ENCODE results near the gene CISH. TPM values are rescaled to one million over a fixed set of nuclear protein-coding genes. Genes with fewer than 3 reads are reported as not detected.

CISH gene
- total RNA-seq, 1 experiment from 2014 or later = 1.7 TPM

- 0 out of 2 replicates have a peak, but pooled peaks cover 3% of the 10 kb centered on the region for H3K4me1 ChIP-seq (ENCODE audit: insufficient read depth, low read length)
- no peak for TF ChIP-seq CTCF (conservative IDR thresholded peaks at IDR 0.05)
- DNase-seq = peak; percentile 97
- H3K79me2 ChIP-seq (ENCODE audit: insufficient read depth, low read length) = no peaks in the 10 kb centered on the region
- H2AK5ac ChIP-seq (ENCODE audit: insufficient read length, low read length) = no peak overlapping the region
- H3K27ac ChIP-seq (ENCODE audit: insufficient read length, low read depth, low read length) = no peak overlapping the region
- no peak overlapping the region for H2BK15ac ChIP-seq (ENCODE audit: low read depth, low read length)
- H2BK12ac ChIP-seq (ENCODE audit: insufficient read length, low read depth, low read length) = no peak overlapping the region
- H3K79me1 ChIP-seq (ENCODE audit: insufficient read depth, low read depth, low read length, poor library complexity, severe bottlenecking) = no peaks in the 10 kb centered on the region
- no peaks in the 10 kb centered on the region for H3K9me3 ChIP-seq (ENCODE audit: control insufficient read depth, low read depth, low read length)
- H2BK5ac ChIP-seq (ENCODE audit: insufficient read length, low read length) = no peak overlapping the region
- no peak overlapping the region for H3K23ac ChIP-seq (ENCODE audit: insufficient read length, low read depth, low read length)
- H4K5ac ChIP-seq (ENCODE audit: insufficient read length, low read depth, low read length) = no peak overlapping the region
- no peak overlapping the region for H3K14ac ChIP-seq (ENCODE audit: insufficient read depth, low read length)
- Mint-ChIP-seq H3K4me3 (peak overlapping the region; percentile 81 to 82), H3K27ac (peak overlapping the region in 2 of 3 experiments; percentile 40 to 81; a peak in 3 of 7 replicates), H3K4me1 (peaks cover 22% of the 10 kb centered on the region in 2 experiments), H3K36me3 (ENCODE audit: insufficient read depth in 1 of 3, low read depth in 3 of 3) (peaks cover 0 to 10% (median 6%) of the 10 kb centered on the region in 3 experiments; a peak in 4 of 7 replicates), H3K9me3 (no peaks in the 10 kb centered on the region), H3K27me3 (ENCODE audit: low read depth) (peaks cover 30% of the 10 kb centered on the region)
- no peaks in the 10 kb centered on the region for H4K20me1 ChIP-seq (ENCODE audit: control insufficient read depth, insufficient read depth, insufficient read length)
- H4K91ac ChIP-seq (ENCODE audit: insufficient read length, low read depth, low read length) = no peak overlapping the region
- H3T11ph ChIP-seq (ENCODE audit: low read length) = no peak overlapping the region
- no peak overlapping the region for H2AFZ ChIP-seq (ENCODE audit: low read length)
- H4K8ac ChIP-seq (replicated peaks; ENCODE audit: insufficient read length, low read depth, low read length) = no peak overlapping the region
- peaks cover 3% of the 10 kb centered on the region; the same call in 1 of the 2 replicates for H3K27me3 ChIP-seq (ENCODE audit: insufficient read depth, low read length)
- no peak overlapping the region for H3K18ac ChIP-seq (ENCODE audit: insufficient read length, low read depth, low read length)
- no peak overlapping the region for H3K56ac ChIP-seq (ENCODE audit: insufficient read length, low read depth, low read length)
- no peak overlapping the region for H2BK20ac ChIP-seq (ENCODE audit: low read depth, low read length, poor library complexity, severe bottlenecking)
- H3K4me2 ChIP-seq (ENCODE audit: insufficient read depth, insufficient read length, low read length) = peak overlapping the region; percentile 83
- no peak overlapping the region for H2BK120ac ChIP-seq (ENCODE audit: low read depth, low read length, poor library complexity, severe bottlenecking)
- no peak overlapping the region for H3K9ac ChIP-seq (ENCODE audit: extremely low read depth, insufficient read length, low read length)
- no peak overlapping the region for H3K4ac ChIP-seq (ENCODE audit: low read depth, low read length)
- peaks cover 22% of the 10 kb centered on the region for H3K23me2 ChIP-seq (ENCODE audit: insufficient read length, low read depth, low read length, poor library complexity, severe bottlenecking)
- WGBS (ENCODE audit: extremely low coverage, insufficient read length, low lambda C conversion rate) = no CpG with 5 or more reads among the region's 22 CpGs
These were observed 5.2 kb upstream of the CISH start for GRCh38 chr3:50616770-50617095.

Measured in H9 (cell line).